Colonic mucosa (tissue), 4 donors: ENCODE measurements around the gene PNMA8A. TPM values are rescaled to one million over a fixed set of nuclear protein-coding genes. Genes with fewer than 3 reads are reported as not detected.
A peak's percentile ranks its signal among the peaks of the same experiment; 100 is the strongest.

Source experiments
- DNase-seq: peaks from one replicate; pipeline ENCODE4 v3.0.0-alpha.2; 2020
- H3K27ac ChIP-seq: fragments of 200-600 bp; one replicate; pipeline ENCODE4 v1.8.0; 2021
- H3K27me3 ChIP-seq: fragments of 200-600 bp; one replicate; pipeline ENCODE4 v1.8.0; 2021
- H3K36me3 ChIP-seq: fragments of 200-600 bp; one replicate; pipeline ENCODE4 v1.8.0; 2021
- H3K4me1 ChIP-seq: fragments of 200-600 bp; one replicate; pipeline ENCODE4 v1.8.0; 2021; ENCODE audit warnings: mild to moderate bottlenecking
- H3K4me3 ChIP-seq: fragments of 200-600 bp; one replicate; pipeline ENCODE4 v1.8.0; 2021
- H3K9ac ChIP-seq, 2 donors: one replicate each; pipeline ENCODE4 v1.7.0; 2013; ENCODE audit warnings: control low read depth in 2 of 2, low read depth in 2 of 2, low read length in 2 of 2
- H3K9me3 ChIP-seq: fragments of 200-600 bp; one replicate; pipeline ENCODE4 v1.8.0; 2021
- intact Hi-C: fragments of 100-400 bp; cut with DNase I; formaldehyde crosslinking; loops from one replicate; pipeline ENCODE4 v1.14.1; 2022
- total RNA-seq, 2 donors: library from RNA; stranded (reverse); fragmentation: NEBNext Ultra II Directional in 1 of 2; extraction: Animal tissue kit (Norgen Biotek cat#: 25700) in 1 of 2; gene quantifications; one replicate each; pipeline ENCODE4 v1.2.1, GENCODE V29; 2021
- TF ChIP-seq, protein P1 (sequence below): fragments of 200-600 bp; IDR thresholded peaks from one replicate; pipeline ENCODE4 v1.8.0; 2022; ENCODE audit warnings: antibody characterized with exemption, mild to moderate bottlenecking
- donor health status: healthy.
- donor health status: DM: no; HTN: no; CAD: no.
- donor health status: DM: no; HTN: no; CAD: no.

The PNMA8A gene
- total RNA-seq, 2 donors from 2014 or later, result 0.35 to 1.2 TPM

DNA sequence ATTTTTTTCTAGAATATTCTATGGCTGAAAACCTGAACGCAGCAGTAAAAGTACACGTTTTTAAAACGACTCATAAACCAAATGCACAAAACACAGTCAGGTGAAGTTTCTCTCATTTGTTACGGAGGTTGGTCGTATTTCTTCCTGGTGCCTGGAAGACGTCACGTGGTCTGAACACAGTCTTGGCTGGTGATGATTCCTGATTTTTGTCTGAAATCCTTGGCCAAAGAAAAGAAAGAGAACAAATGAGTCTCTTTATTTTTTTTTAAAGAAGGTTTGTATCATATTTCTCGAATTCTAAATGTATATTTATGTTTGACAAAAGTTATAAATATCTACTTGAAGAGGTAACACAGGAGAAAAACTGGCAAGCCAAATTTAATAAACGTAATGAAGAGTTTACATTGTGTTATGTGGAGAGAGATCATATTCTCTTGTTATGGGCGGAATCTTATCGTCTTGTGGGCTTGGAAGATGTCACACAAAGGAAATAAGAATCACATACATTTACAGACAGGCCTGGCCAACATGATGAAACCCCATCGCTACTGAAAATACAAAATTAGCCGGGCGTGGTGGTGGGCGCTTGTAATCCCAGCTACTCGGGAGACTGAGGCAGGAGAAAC is 10.0 kb upstream of the PNMA8A start:
- Histone ChIP-seq H3K27ac (peak overlapping the region; percentile 3), H3K9ac (no peak overlapping the region), H3K27me3 (no peaks in the 10 kb centered on the region), H3K4me3 (no peak overlapping the region), H3K4me1 (no peaks in the 10 kb centered on the region), H3K9me3 (no peaks in the 10 kb centered on the region), H3K36me3 (no peaks in the 10 kb centered on the region)
- no peak for DNase-seq
- intact Hi-C loops, result no loop called here
- TF ChIP-seq, protein P1, sequence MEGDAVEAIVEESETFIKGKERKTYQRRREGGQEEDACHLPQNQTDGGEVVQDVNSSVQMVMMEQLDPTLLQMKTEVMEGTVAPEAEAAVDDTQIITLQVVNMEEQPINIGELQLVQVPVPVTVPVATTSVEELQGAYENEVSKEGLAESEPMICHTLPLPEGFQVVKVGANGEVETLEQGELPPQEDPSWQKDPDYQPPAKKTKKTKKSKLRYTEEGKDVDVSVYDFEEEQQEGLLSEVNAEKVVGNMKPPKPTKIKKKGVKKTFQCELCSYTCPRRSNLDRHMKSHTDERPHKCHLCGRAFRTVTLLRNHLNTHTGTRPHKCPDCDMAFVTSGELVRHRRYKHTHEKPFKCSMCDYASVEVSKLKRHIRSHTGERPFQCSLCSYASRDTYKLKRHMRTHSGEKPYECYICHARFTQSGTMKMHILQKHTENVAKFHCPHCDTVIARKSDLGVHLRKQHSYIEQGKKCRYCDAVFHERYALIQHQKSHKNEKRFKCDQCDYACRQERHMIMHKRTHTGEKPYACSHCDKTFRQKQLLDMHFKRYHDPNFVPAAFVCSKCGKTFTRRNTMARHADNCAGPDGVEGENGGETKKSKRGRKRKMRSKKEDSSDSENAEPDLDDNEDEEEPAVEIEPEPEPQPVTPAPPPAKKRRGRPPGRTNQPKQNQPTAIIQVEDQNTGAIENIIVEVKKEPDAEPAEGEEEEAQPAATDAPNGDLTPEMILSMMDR, result no peak

DNA sequence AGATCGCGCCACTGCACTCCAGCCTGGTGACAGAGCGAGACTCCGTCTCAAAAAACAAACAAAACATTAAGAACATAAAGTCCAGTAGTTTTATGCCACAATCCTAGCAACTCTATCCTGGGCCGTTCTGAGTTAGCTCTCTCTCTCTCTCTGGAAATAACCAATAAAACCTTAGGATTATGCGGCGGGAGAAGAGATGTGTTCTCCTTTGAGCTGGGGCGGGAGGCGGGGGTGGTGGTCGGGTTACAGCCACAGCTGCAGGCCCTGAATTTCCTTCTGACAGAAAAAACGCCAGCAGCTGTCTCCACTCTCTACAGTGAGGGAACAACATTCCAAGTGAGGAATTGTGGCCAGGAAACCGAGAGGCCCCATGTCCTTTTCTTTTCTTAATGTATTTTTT is 9.1 kb upstream of the PNMA8A start:
- TF ChIP-seq, protein P1, result no peak

DNA sequence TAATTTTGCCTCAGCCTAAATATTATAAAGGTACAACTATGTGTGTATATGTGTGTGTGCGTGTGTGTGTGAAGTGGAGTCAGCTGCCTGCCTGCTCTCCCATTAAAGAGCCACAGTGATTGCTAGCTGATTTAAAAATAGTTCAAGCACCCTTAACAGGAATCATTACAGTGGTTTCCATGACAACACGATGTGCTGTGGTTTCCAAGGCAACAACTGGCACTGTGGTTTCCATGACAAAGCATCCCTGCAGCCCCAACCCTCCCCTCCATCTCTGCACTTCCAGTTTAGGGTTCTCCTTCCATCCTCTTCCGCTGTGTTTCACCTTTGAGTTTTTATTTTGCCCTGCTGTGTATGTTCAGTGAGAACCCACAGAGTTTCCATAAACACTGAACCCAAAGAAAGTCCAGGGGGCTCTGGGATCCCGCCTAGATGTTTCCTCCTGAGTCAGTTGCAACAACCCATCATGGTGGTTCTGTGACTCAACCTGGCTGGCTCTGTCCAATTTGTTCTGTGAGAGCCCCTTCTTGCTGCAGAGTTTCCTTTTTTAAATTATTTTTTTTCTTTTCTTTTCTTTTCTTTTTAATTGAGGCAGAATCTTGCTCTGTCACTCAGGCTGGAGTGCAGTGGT is 7.1 kb upstream of the PNMA8A start:
- intact Hi-C loops, result no loop called here
- Histone ChIP-seq H3K36me3 (no peaks in the 10 kb centered on the region), H3K4me1 (no peaks in the 10 kb centered on the region), H3K27ac (no peak overlapping the region), H3K27me3 (no peaks in the 10 kb centered on the region), H3K9me3 (no peaks in the 10 kb centered on the region), H3K4me3 (no peak overlapping the region), H3K9ac (no peak overlapping the region)
- no peak for DNase-seq
- TF ChIP-seq, protein P1, result no peak

More for the DNA sequence above, 9.1 kb upstream of the PNMA8A start:
- no peak overlapping the region for H3K9ac ChIP-seq
- H3K4me1 ChIP-seq, result no peaks in the 10 kb centered on the region
- DNase-seq, result no peak
- peak overlapping the region; percentile 3 for H3K27ac ChIP-seq
- H3K27me3 ChIP-seq, result no peaks in the 10 kb centered on the region
- H3K4me3 ChIP-seq, result no peak overlapping the region
- no peaks in the 10 kb centered on the region for H3K36me3 ChIP-seq
- H3K9me3 ChIP-seq, result no peaks in the 10 kb centered on the region
- intact Hi-C loops, result no loop called here

DNA sequence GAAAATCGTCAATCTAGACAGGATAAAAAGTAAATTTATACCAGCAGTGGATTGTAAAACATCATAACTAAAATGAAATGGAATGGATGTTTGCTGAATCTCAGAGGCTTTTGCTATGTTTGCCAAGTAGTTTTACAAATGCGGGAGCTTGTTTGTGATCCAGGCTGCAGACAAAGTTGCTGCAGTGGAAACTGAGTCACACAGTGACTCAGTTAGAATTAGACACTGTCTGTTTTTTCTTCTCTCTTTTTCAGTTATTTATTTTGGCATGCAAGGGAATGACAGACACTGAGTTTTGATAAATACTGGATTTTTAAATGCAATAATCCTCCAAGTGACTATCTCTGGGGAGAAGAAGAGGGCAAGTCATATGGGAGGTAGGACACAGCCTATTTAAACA is 4.6 kb upstream of the PNMA8A start:
- no peak overlapping the region for H3K4me3 ChIP-seq
- no peak overlapping the region for H3K9ac ChIP-seq
- H3K27me3 ChIP-seq, result peaks cover 8% of the 10 kb centered on the region
- TF ChIP-seq, protein P1, result no peak
- no peaks in the 10 kb centered on the region for H3K9me3 ChIP-seq
- no peak for DNase-seq
- no peak overlapping the region for H3K27ac ChIP-seq
- no peaks in the 10 kb centered on the region for H3K36me3 ChIP-seq
- intact Hi-C loops, result no loop called here
- no peaks in the 10 kb centered on the region for H3K4me1 ChIP-seq

DNA sequence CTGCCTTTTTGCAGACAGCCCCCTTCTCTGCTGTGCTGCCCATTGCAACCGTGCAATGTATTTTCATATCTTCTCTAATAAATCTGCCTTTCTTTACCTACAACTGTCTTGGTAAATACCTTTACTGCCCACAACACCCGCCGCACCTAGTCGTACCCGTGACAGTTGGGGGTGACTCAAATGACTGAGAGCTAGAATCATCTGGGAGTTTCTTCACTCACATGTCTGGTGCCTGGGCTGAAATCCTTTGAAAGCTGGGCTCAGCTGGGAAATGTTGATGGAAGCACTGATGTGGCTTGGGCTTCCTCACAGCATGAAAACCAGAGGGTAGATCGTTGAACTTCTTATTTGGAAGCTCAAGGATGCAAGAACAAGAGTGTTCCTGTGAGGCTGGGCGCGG is 2.8 kb upstream of the PNMA8A start:
- Histone ChIP-seq H3K36me3 (no peaks in the 10 kb centered on the region), H3K27me3 (peaks cover 10% of the 10 kb centered on the region), H3K27ac (no peak overlapping the region), H3K4me1 (no peaks in the 10 kb centered on the region), H3K4me3 (no peak overlapping the region), H3K9me3 (no peaks in the 10 kb centered on the region), H3K9ac (no peak overlapping the region)
- intact Hi-C loops, result no loop called here
- TF ChIP-seq, protein P1, result no peak
- no peak for DNase-seq
